Activated B cell treated with CpG ODN at 0.5 μM for 24 hours (primary cell): ENCODE data around the gene HADHA. TPM values are rescaled to one million over a fixed set of nuclear protein-coding genes. Genes with fewer than 3 reads are reported as not detected.

Experiments used
- ATAC-seq: fragments of 200-7000 bp; cut with Tn5 transposase; one replicate; pipeline ENCODE4 v1.10.0; 2021; ENCODE audit warnings: low read depth, mild to moderate bottlenecking, moderate library complexity
- CTCF ChIA-PET: fragments of 350-600 bp; sonication (Branson Sonifier 250); formaldehyde crosslinking; loops from one replicate; lab custom pipeline; 2021; ENCODE audit warnings: antibody characterized with exemption; lab: Charles Lee
- POLR2A ChIA-PET: fragments of 350-600 bp; sonication (Branson Sonifier 250); formaldehyde crosslinking; loops from one replicate; lab custom pipeline; 2021; ENCODE audit warnings: antibody characterized with exemption; lab: Charles Lee
- DNase-seq: peaks from one replicate; pipeline ENCODE4 v3.0.0; 2022
- H3K27ac Mint-ChIP-seq: one replicate; pipeline ENCODE4 v1.8.0; 2020; ENCODE audit warnings: mixed read lengths
- H3K27me3 Mint-ChIP-seq: one replicate; pipeline ENCODE4 v1.8.0; 2021; ENCODE audit warnings: mixed read lengths
- H3K36me3 Mint-ChIP-seq: one replicate; pipeline ENCODE4 v1.8.0; 2021; ENCODE audit warnings: low read depth, mixed read lengths
- H3K4me1 Mint-ChIP-seq: one replicate; pipeline ENCODE4 v1.8.0; 2021; ENCODE audit warnings: mixed read lengths
- H3K4me3 Mint-ChIP-seq: one replicate; pipeline ENCODE4 v1.8.0; 2020; ENCODE audit warnings: mild to moderate bottlenecking, mixed read lengths
- H3K9me3 Mint-ChIP-seq: one replicate; pipeline ENCODE4 v1.8.0; 2020; ENCODE audit warnings: mixed read lengths
- intact Hi-C: fragments of 100-400 bp; cut with micrococcal nuclease; formaldehyde crosslinking; loops from one replicate; pipeline ENCODE4 v1.15.1; 2024
- total RNA-seq: library from RNA; stranded (reverse); gene quantifications from 2 replicates; pipeline ENCODE4 v1.2.3, GENCODE V29; 2022
- TF ChIP-seq, protein P1 (sequence below): fragments of 200-600 bp; IDR thresholded peaks from one replicate; pipeline ENCODE4 v1.8.0; 2022; ENCODE audit warnings: antibody characterized with exemption, mild to moderate bottlenecking

Gene HADHA
- total RNA-seq, 1 donor from 2014 or later: 127 TPM

GRCh38 chr2:26185304-26185928 lies 59.0 kb downstream of the HADHA start:
- peaks cover 8% of the 10 kb centered on the region for H3K27me3 Mint-ChIP-seq
- ATAC-seq (no peak), DNase-seq (no peak)
- intact Hi-C loops: loop anchor here (2.0 kb wide), 1 partner anchor 59 kb away; the partner anchor contains the start of genes HADHA and HADHB
- no peak overlapping the region for H3K27ac Mint-ChIP-seq
- CTCF ChIA-PET: interaction anchor here (0.6 to 2.0 kb wide), 8 partner anchors 8 to 97 kb away, joined by 3 to 8 read pairs (median 3); partner anchors contain the start of genes HADHA and HADHB
- POLR2A ChIA-PET: interaction anchor here (1.0 to 2.8 kb wide), 7 partner anchors 11 to 307 kb away, joined by 3 to 11 read pairs (median 5); partner anchors contain the start of genes ADGRF3, ASXL2, HADHA and RAB10
- H3K4me1 Mint-ChIP-seq: peaks cover 8% of the 10 kb centered on the region
- no peaks in the 10 kb centered on the region for H3K9me3 Mint-ChIP-seq
- TF ChIP-seq, protein P1, sequence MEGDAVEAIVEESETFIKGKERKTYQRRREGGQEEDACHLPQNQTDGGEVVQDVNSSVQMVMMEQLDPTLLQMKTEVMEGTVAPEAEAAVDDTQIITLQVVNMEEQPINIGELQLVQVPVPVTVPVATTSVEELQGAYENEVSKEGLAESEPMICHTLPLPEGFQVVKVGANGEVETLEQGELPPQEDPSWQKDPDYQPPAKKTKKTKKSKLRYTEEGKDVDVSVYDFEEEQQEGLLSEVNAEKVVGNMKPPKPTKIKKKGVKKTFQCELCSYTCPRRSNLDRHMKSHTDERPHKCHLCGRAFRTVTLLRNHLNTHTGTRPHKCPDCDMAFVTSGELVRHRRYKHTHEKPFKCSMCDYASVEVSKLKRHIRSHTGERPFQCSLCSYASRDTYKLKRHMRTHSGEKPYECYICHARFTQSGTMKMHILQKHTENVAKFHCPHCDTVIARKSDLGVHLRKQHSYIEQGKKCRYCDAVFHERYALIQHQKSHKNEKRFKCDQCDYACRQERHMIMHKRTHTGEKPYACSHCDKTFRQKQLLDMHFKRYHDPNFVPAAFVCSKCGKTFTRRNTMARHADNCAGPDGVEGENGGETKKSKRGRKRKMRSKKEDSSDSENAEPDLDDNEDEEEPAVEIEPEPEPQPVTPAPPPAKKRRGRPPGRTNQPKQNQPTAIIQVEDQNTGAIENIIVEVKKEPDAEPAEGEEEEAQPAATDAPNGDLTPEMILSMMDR: no peak
- peaks cover 6% of the 10 kb centered on the region for H3K36me3 Mint-ChIP-seq
- H3K4me3 Mint-ChIP-seq: peak overlapping the region; percentile 75

DNA sequence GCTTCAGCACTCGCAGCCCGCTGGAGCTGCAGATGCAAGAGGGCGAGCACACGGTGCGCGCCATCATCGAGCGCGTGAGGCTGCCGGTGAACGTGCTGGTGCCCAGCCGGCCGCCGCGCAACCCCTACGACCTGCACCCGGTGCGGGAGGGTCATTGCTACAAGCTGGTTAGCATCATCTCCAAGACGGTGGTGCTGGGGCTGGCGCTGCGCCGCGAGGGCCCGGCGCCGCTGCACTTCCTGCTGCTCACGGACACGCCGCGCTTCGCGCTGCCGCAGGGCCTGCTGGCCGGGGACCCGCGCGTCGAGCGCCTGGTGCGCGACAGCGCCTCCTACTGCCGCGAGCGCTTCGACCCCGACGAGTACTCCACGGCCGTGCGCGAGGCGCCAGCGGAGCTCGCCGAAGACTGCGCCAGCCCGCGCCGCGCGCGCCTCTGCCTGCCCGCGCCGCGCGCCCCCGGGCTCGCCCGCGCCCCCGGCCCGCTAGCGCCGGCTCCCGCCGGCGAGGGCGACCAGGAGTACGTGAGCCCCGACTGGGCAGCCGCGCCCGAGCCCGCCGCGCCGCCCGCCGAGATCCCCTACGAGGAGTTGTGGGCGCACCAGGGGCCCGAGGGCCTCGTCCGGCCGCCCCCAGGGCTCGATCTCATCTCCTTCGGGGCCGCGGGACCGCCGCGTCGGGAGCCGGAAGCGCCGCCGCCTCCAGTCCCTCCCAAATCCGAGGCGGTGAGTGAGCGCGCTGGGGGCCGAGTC lies 59.7 kb downstream of the HADHA start:
- ChIA-PET CTCF (interaction anchor here (0.5 to 2.0 kb wide), 9 partner anchors 8 to 97 kb away, joined by 3 to 8 read pairs (median 3); partner anchors contain the start of genes HADHA and HADHB), POLR2A (interaction anchor here (0.8 to 2.8 kb wide), 10 partner anchors 10 to 306 kb away, joined by 3 to 11 read pairs (median 4); partner anchors contain the start of genes ADGRF3, ASXL2, GAREM2 and HADHA)
- ATAC-seq (peak; percentile 98), DNase-seq (peak; percentile 80)
- TF ChIP-seq, protein P1: no peak
- H3K36me3 Mint-ChIP-seq: peaks cover 4% of the 10 kb centered on the region
- peak overlapping the region; percentile 75 for H3K4me3 Mint-ChIP-seq
- peaks cover 13% of the 10 kb centered on the region for H3K27me3 Mint-ChIP-seq
- H3K27ac Mint-ChIP-seq: no peak overlapping the region
- H3K9me3 Mint-ChIP-seq: no peaks in the 10 kb centered on the region
- intact Hi-C loops: loop anchor here (2.0 kb wide), 1 partner anchor 60 kb away; the partner anchor contains the start of genes HADHA and HADHB
- H3K4me1 Mint-ChIP-seq: peaks cover 10% of the 10 kb centered on the region

DNA sequence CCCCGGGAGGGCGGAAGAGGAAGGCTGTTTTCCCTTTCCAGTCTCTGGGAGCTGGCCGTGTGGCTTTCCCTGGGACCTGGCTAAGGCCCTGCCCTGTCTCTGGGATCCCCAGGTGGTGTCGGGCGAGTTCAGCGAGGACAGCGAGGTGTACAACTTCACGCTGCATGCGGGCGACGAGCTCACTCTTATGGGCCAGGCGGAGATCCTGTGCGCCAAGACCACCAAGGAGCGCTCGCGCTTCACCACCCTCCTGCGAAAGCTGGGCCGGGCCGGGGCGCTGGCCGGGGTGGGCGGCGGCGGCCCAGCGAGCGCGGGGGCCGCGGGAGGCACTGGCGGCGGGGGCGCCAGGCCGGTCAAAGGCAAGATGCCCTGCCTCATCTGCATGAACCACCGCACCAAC lies 60.3 kb downstream of the HADHA start:
- ATAC-seq (no peak), DNase-seq (no peak)
- Mint-ChIP-seq H3K36me3 (no peaks in the 10 kb centered on the region), H3K9me3 (no peaks in the 10 kb centered on the region), H3K27ac (no peak overlapping the region), H3K4me3 (peak overlapping the region; percentile 71), H3K4me1 (peaks cover 14% of the 10 kb centered on the region), H3K27me3 (peaks cover 16% of the 10 kb centered on the region)
- intact Hi-C loops: loop anchor here (2.0 kb wide), 1 partner anchor 61 kb away; the partner anchor contains the start of genes HADHA and HADHB
- ChIA-PET CTCF (interaction anchor here (0.5 to 2.0 kb wide), 4 partner anchors 8 to 96 kb away, joined by 3 to 8 read pairs (median 5); partner anchors contain the start of genes HADHA and HADHB), POLR2A (interaction anchor here (0.8 to 2.8 kb wide), 10 partner anchors 9 to 306 kb away, joined by 3 to 11 read pairs (median 3); partner anchors contain the start of genes ADGRF3, ASXL2, GAREM2 and HADHA)
- TF ChIP-seq, protein P1: no peak

DNA sequence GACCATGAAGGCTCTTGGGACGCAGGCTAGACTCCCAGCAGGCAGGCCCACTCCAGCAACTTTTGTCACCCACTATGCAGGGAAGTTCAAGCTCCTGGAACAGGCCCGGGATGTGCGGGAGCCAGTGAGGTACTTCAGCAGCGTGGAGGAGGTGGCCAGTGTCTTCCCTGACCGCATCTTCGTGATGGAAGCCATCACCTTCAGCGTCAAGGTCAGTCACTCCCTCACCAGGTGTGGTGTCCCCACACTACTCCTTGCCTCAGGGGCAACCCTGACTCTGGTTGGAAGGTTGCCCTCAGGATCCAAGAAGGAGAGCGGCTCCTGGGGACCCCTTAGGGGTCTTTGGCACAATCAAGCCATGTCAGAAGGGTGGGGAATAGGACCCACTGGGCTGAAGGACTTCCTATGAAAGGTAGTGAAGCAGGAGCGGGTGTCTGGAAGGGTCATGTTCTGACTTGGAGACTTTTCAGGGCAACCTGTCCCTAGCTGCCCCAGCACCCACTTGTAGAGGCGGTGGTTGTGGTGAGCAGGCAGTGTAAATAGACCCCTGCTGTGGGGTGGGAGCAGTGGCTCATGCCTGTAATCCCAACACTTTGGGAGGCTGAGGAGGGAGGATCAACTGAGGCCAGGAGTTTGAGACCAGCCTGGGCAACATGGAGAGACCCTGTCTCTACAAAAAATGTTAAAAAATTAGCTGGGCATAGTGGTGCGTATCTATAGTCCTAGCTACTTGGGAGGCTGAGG lies 61.4 kb downstream of the HADHA start:
- DNase-seq (no peak), ATAC-seq (no peak)
- ChIA-PET CTCF (no interaction called here), POLR2A (interaction anchor here (0.8 to 2.8 kb wide), 2 partner anchors 63 to 163 kb away, joined by 3 to 11 read pairs; partner anchors contain the start of genes ADGRF3 and SELENOI)
- TF ChIP-seq, protein P1: no peak
- Mint-ChIP-seq H3K4me3 (peak overlapping the region; percentile 71), H3K27me3 (peaks cover 17% of the 10 kb centered on the region), H3K4me1 (peaks cover 17% of the 10 kb centered on the region), H3K27ac (no peak overlapping the region), H3K9me3 (no peaks in the 10 kb centered on the region), H3K36me3 (no peaks in the 10 kb centered on the region)
- intact Hi-C loops: no loop called here
